ENCODE data around the gene ATP6V1G2.

The ATP6V1G2 gene

GRCh38 chr6:31587791-31588777 is 41.7 kb upstream of the ATP6V1G2 start:
- Histone ChIP-seq H2AFZ (ENCODE audit: low read depth, low read length) (no peak overlapping the region), H3K27ac (ENCODE audit: low read length) (no peak overlapping the region), H3K4me2 (ENCODE audit: insufficient read depth, low read length) (no peak overlapping the region), H3K36me3 (ENCODE audit: insufficient read depth, low read length) (no peaks in the 10 kb centered on the region), H3K4me1 (ENCODE audit: insufficient read depth, low read length) (peaks cover 29% of the 10 kb centered on the region), H3K27me3 (ENCODE audit: insufficient read depth, low read length, poor library complexity) (no peaks in the 10 kb centered on the region), H3K4me3 (ENCODE audit: low read depth in 1 of 2, low read length in 2 of 2) (no peak overlapping the region), H3K79me2 (ENCODE audit: insufficient read depth, low read length) (no peaks in the 10 kb centered on the region), H3K9me3 (ENCODE audit: insufficient read depth, low read length, severe bottlenecking) (no peaks in the 10 kb centered on the region), H4K20me1 (ENCODE audit: insufficient read depth, low read length) (no peaks in the 10 kb centered on the region), H3K9ac (ENCODE audit: low read depth, low read length) (no peak overlapping the region)
- DNase-seq (no peak), ATAC-seq (ENCODE audit: insufficient read depth, low read depth) (no peak)
- TF ChIP-seq EZH2 (IDR thresholded peaks at IDR 0.05; ENCODE audit: borderline replicate concordance, low read depth, low read length, severe bottlenecking) (no peak), CTCF (IDR thresholded peaks at IDR 0.05; ENCODE audit: borderline replicate concordance, extremely low read depth, low read length, poor library complexity, severe bottlenecking) (no peak)

GRCh38 chr6:31586599-31587281 is 40.3 kb upstream of the ATP6V1G2 start:
- H3K27me3 ChIP-seq (ENCODE audit: insufficient read depth, low read length, poor library complexity) = peaks cover under 1% of the 10 kb centered on the region
- H3K4me3 ChIP-seq (ENCODE audit: low read depth in 1 of 2, low read length in 2 of 2) = no peak overlapping the region
- H3K4me2 ChIP-seq (ENCODE audit: insufficient read depth, low read length) = peak overlapping the region; percentile 10; the same call in 1 of the 2 replicates
- H3K4me1 ChIP-seq (ENCODE audit: insufficient read depth, low read length) = peaks cover 38% of the 10 kb centered on the region
- H3K9ac ChIP-seq (ENCODE audit: low read depth, low read length) = peak overlapping the region; percentile 13; the same call in 1 of the 2 replicates
- H4K20me1 ChIP-seq (ENCODE audit: insufficient read depth, low read length) = no peaks in the 10 kb centered on the region
- DNase-seq (peak; percentile 91), ATAC-seq (ENCODE audit: insufficient read depth, low read depth) (peak; percentile 84)
- peak overlapping the region; percentile 67 for H3K27ac ChIP-seq (ENCODE audit: low read length)
- H3K36me3 ChIP-seq (ENCODE audit: insufficient read depth, low read length) = no peaks in the 10 kb centered on the region
- H3K79me2 ChIP-seq (ENCODE audit: insufficient read depth, low read length) = no peaks in the 10 kb centered on the region
- no peak for TF ChIP-seq EZH2 (IDR thresholded peaks at IDR 0.05; ENCODE audit: borderline replicate concordance, low read depth, low read length, severe bottlenecking)
- TF ChIP-seq CTCF (IDR thresholded peaks at IDR 0.05; ENCODE audit: borderline replicate concordance, extremely low read depth, low read length, poor library complexity, severe bottlenecking) = no peak
- H3K9me3 ChIP-seq (ENCODE audit: insufficient read depth, low read length, severe bottlenecking) = no peaks in the 10 kb centered on the region
- no peak overlapping the region for H2AFZ ChIP-seq (ENCODE audit: low read depth, low read length)

- peak within 1 kb of the TSS; percentile 67 for H3K27ac ChIP-seq (ENCODE audit: low read length)
- no peaks in the 10 kb centered on the region; the same call in 1 of the 2 replicates for H3K36me3 ChIP-seq (ENCODE audit: insufficient read depth, low read length)
- H3K9me3 ChIP-seq (ENCODE audit: insufficient read depth, low read length, severe bottlenecking) = no peaks in the 10 kb centered on the region
- peak within 1 kb of the TSS; percentile 10 for H3K4me2 ChIP-seq (ENCODE audit: insufficient read depth, low read length)
- H3K27me3 ChIP-seq (ENCODE audit: insufficient read depth, low read length, poor library complexity) = peaks cover 8% of the 10 kb centered on the region
- H3K9ac ChIP-seq (ENCODE audit: low read depth, low read length) = peak within 1 kb of the TSS; percentile 13
- ATAC-seq (ENCODE audit: insufficient read depth, low read depth) = no peak
- TF ChIP-seq CTCF (IDR thresholded peaks at IDR 0.05; ENCODE audit: borderline replicate concordance, extremely low read depth, low read length, poor library complexity, severe bottlenecking) (no peak), EZH2 (IDR thresholded peaks at IDR 0.05; ENCODE audit: borderline replicate concordance, low read depth, low read length, severe bottlenecking) (no peak)
- no peak within 1 kb of the TSS; a peak in 1 of 4 replicates for H3K4me3 ChIP-seq (ENCODE audit: low read depth in 1 of 2, low read length in 2 of 2)
- H4K20me1 ChIP-seq (ENCODE audit: insufficient read depth, low read length) = no peaks in the 10 kb centered on the region
- peaks cover 3% of the 10 kb centered on the region; the same call in 1 of the 2 replicates for H3K79me2 ChIP-seq (ENCODE audit: insufficient read depth, low read length)
- no peak within 1 kb of the TSS for H2AFZ ChIP-seq (ENCODE audit: low read depth, low read length)
- no peak for DNase-seq
- H3K4me1 ChIP-seq (ENCODE audit: insufficient read depth, low read length) = peaks cover 45% of the 10 kb centered on the region
Observed at GRCh38 chr6:31586008-31586407, 39.6 kb upstream of the ATP6V1G2 start, which contains the start of gene LST1. LST1 (plus strand) TSS chr6:31586277; CDS start chr6:31587300, 1,023 bp downstream.

All from DND-41 (cell line).